ENCODE results near the gene SRC. TPM values are rescaled to one million over a fixed set of nuclear protein-coding genes. Genes with fewer than 3 reads are reported as not detected.
A peak's percentile ranks its signal among the peaks of the same experiment; 100 is the strongest.

The SRC gene
- total RNA-seq, 8 experiments from 2014 or later, result 13.5 to 31.4 (median 17.7) TPM

DNA sequence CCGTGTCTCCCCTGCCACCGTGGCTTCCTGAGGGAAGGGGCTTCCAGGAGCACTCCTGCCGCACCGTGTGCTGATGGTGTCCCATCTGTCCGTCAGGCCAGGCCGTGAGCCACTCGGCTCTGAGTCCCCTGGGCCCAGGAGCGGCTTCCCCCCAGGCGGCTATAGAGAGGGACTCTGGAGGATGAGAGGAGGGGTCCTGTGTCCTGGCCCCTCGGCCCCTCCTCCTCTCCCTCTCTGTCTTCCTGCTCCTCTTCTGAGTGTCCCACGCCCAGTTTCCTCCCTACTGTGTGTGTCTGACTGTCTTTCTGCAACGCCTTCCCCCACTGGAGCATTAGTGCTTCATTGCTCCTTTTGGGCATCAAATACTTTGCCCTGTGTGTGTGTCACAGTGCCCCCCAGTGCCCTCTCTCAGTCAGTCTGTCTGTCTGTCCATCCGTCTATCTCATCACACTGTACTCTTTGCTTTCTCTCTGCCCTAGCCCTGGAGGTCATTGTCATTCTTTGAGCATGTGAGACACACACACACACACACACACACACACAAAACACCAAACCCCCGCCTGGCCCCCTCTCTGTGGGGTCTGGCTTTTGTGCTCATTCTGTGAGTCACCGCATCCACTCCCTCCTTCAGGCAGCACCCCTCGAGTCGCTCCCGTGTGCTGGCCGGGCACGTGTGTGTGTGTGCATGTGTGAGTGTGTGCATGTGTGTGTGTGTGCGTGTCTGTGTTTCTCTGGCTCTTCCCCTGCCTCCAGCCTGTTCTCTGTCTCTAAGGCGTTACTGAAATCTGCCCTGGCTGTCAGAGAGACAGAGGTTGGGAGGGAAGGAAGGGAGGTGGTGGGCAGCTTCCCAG lies 71.9 kb downstream of the SRC start:
- Histone ChIP-seq H3K4me3 (no peak overlapping the region), H3K4me1 (replicated peaks in 1 of 2) (peaks cover 81 to 86% of the 10 kb centered on the region in 2 donors), H3K27ac (no peak overlapping the region)
- ATAC-seq (replicated peaks in 6 of 8), result peak; percentile 22 to 70 (median 39)
- in situ Hi-C loops (cut with MboI; ENCODE audit: low pct_unique_long_range_greater_than_20kb in 2 of 9, low sequenced_read_pairs in 9 of 9, unreplicated experiment in 9 of 9), result no loop called here
- WGBS, 10 experiments, result 17 to 60% (median 20%) methylated on average over 1 to 5 of the region's 22 CpGs; no CpG with 5 or more reads in 3 of the 10 experiments

DNA sequence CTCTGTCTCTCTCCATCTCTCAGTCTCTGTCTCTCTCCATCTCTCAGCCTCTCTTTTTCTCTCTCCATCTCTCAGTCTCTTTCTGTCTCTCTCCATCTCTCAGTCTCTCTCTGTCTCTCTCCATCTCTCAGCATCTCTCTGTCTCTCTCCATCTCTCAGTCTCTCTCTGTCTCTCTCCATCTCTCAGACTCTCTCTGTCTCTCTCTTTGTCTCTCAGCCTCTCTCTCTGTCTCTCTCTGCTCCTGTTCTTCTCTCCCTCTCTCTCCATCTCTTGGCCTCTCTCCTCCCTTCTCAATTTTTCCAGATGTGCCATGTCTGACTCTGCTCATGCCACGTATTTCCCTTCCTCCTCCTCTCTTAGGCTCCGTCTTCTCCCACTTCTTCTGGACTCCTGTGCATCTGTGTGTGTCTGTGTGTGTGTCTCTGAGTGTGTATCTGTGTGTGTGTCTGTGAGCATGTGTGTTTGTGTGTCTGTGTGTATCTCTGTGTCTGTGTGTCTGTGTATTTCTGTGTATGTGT lies 72.7 kb downstream of the SRC start:
- in situ Hi-C loops (cut with MboI; ENCODE audit: low pct_unique_long_range_greater_than_20kb in 2 of 9, low sequenced_read_pairs in 9 of 9, unreplicated experiment in 9 of 9), result no loop called here
- no peak for ATAC-seq (replicated peaks in 6 of 8)
- Histone ChIP-seq H3K4me1 (replicated peaks in 1 of 2) (peaks cover 75 to 79% of the 10 kb centered on the region in 2 donors), H3K4me3 (no peak overlapping the region), H3K27ac (no peak overlapping the region)
- 17 to 100% (median 65%) methylated on average over 1 to 2 of the region's 2 CpGs; no CpG with 5 or more reads in 2 of the 10 experiments for WGBS, 10 experiments

DNA sequence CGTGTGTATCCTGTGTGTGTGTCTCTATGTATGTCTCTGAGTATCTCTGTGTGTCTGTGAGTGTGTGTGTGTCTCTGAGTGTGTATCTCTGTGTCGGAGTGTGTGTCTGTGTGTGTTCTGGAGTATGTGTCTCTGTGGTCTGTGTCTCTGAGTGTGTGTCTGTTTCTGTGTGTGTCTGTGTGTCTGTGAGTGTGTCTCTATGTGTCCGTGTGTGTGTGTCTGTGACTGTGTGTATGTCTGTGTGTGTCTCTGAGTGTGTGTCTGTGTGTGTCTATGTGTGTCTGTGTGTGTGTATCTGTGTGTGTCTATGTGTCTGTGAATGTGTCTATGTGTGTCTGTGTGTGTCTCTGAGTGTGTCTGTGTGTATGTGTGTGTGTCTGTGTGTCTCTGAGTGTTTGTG lies 73.4 kb downstream of the SRC start:
- H3K4me1 ChIP-seq (replicated peaks in 1 of 2), result peaks cover 69 to 72% of the 10 kb centered on the region in 2 donors
- no peak for ATAC-seq (replicated peaks in 6 of 8)

DNA sequence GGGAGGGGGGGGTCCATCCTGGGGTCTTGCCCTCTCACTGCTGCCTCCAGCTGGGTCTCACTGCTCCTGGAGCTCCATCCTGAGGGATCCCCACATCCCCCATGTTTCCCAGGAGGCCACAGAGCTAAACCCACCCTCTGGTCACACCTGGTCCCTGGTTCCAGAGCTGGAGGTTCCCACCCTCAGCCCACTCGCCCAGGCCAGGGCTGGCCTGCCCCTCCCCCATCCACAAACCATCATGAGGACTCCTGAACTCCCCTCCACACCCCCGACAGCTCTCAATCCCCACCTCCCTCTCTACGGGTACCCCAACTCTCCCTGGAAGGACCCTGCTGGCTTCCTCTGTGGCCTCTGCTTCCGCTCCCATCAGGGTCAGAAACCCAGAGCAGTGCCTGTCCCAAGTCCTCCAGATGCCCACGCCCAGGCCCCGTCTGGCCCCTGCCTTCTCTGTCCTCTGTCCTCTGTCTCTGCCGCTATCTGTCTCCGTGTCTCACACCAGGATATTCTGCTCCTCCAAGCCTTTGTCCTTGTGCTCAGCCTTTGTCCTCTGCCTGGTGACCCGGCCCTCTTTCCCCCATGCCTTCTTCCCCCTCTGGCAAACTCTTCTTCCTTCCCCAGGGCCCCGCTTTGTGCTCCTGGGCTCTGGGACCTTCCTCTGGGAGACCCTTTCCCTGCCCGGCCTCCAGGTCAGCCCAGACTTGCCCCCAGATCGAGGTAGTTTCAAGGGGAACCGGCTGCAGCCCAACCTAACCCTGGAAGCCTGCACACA lies 74.0 kb downstream of the SRC start:
- 49% methylated on average over 3 of the region's 13 CpGs; no CpG with 5 or more reads in 9 of the 10 experiments for WGBS, 10 experiments
- Histone ChIP-seq H3K4me3 (no peak overlapping the region), H3K4me1 (replicated peaks in 1 of 2) (peaks cover 62 to 66% of the 10 kb centered on the region in 2 donors), H3K27ac (peak overlapping the region; percentile 1 to 24)
- peak in 1 of 8 experiments; percentile 1 for ATAC-seq (replicated peaks in 6 of 8)
- in situ Hi-C loops (cut with MboI; ENCODE audit: low pct_unique_long_range_greater_than_20kb in 2 of 9, low sequenced_read_pairs in 9 of 9, unreplicated experiment in 9 of 9), result no loop called here

More for the DNA sequence above, 73.4 kb downstream of the SRC start:
- Histone ChIP-seq H3K27ac (peak overlapping the region in 1 of 2 donors; percentile 1), H3K4me3 (no peak overlapping the region)
- in situ Hi-C loops (cut with MboI; ENCODE audit: low pct_unique_long_range_greater_than_20kb in 2 of 9, low sequenced_read_pairs in 9 of 9, unreplicated experiment in 9 of 9), result no loop called here
- 0 to 100% (median 80%) methylated on average over 1 to 2 of the region's 3 CpGs; no CpG with 5 or more reads in 6 of the 10 experiments for WGBS, 10 experiments

DNA sequence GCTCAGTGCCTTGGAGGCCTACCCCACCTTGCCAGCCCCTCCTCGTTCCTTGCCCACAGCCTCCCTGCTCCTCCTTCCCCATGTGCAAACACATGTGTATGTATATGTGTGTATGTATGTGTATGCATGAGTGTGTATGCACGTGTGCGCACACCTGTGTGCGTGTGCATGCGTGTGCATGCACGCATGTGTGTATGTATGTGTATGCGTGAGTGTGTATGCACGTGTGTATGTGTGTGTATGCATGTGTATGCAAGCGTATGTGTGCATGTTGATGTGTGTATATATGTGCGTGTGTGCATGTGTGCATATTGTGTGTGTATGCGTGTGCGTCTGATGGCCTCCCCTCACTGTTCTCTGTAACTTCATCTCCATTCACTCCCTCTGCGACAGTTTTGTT lies 74.7 kb downstream of the SRC start:
- Histone ChIP-seq H3K4me3 (no peak overlapping the region), H3K27ac (peak overlapping the region in 1 of 2 donors; percentile 78), H3K4me1 (replicated peaks in 1 of 2) (peaks cover 56 to 59% of the 10 kb centered on the region in 2 donors)
- no peak for ATAC-seq (replicated peaks in 6 of 8)
- WGBS, 10 experiments, result 80 to 100% (median 90%) methylated on average over 1 to 3 of the region's 13 CpGs; no CpG with 5 or more reads in 5 of the 10 experiments
- in situ Hi-C loops (cut with MboI; ENCODE audit: low pct_unique_long_range_greater_than_20kb in 2 of 9, low sequenced_read_pairs in 9 of 9, unreplicated experiment in 9 of 9), result no loop called here

DNA sequence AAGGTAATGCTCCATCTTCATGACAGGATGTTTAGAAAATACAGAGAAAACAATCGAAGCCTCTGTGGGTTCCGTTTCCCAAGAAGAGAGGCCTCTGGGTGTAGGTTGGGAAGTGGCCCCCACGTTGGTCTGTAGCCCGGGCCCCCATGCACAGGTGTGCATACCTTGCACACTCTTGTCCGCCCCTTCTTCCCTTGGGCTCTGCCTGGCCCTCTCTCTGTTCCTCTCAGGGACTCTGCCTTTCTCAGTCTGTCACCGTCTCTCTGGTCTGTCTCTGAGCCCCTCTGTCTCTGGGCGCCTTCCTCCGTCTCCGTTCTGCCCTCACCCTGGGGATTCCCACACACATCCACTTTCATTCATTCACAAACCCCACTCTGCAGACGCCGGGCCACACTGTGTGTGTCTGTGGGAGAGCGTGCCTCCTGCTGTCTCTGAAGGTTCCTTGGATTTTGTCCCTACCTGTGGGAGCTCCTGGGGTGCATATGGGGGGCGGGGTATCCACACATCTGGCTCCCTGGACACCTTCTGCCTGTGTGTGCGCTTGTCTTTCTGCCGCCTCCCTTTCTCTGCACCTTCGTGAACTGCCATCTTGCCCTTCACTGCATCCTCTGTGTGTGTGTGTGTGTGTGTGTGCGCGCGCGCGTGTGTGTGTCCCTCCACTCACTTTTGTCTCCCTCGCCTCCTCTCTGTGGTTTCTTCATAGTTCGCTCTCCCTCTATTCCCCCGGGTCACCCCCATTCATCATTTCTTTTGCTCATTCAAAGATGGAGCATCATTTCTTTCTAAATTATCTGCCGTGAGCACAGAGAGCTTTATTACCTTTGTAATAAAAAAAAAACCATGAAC lies 75.3 kb downstream of the SRC start:
- 20 to 83% (median 61%) methylated on average over 1 to 10 of the region's 25 CpGs; no CpG with 5 or more reads in 1 of the 10 experiments for WGBS, 10 experiments
- H3K4me3 ChIP-seq, result no peak overlapping the region
- ATAC-seq (replicated peaks in 6 of 8), result peak in 5 of 8 experiments; percentile 8 to 55 (median 39)
- in situ Hi-C loops (cut with MboI; ENCODE audit: low pct_unique_long_range_greater_than_20kb in 2 of 9, low sequenced_read_pairs in 9 of 9, unreplicated experiment in 9 of 9), result no loop called here
- H3K4me1 ChIP-seq (replicated peaks in 1 of 2), result peaks cover 50 to 56% of the 10 kb centered on the region in 2 donors
- H3K27ac ChIP-seq, result peak overlapping the region; percentile 42 to 78

DNA sequence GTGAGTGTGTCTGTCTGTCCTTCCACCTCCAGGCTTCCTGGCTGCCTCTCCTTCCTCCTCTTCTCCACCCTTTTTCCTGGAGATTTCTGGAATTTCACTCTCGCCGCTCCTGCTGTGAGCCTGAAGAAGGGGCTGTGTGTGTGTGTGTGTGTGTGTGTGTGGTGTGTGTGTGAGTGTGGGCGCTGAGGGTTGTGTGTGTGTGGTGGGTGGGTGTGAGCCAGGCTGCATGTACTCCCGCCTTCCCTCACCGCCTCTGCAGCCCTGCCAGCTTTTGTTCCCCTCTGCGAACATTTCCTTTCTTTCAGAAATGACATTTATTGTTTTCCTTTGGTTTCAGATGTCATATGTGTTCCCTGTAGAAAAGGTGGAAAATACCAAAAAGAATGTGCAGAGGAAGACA lies 76.0 kb downstream of the SRC start:
- Histone ChIP-seq H3K27ac (peak overlapping the region; percentile 38 to 78), H3K4me1 (replicated peaks in 1 of 2) (peaks cover 50 to 54% of the 10 kb centered on the region in 2 donors), H3K4me3 (no peak overlapping the region)
- in situ Hi-C loops (cut with MboI; ENCODE audit: low pct_unique_long_range_greater_than_20kb in 2 of 9, low sequenced_read_pairs in 9 of 9, unreplicated experiment in 9 of 9), result no loop called here
- ATAC-seq (replicated peaks in 6 of 8), result peak in 5 of 8 experiments; percentile 41 to 61 (median 45)
- WGBS, 10 experiments, result 0 to 37% (median 22%) methylated on average over 1 to 5 of the region's 6 CpGs; no CpG with 5 or more reads in 4 of the 10 experiments

DNA sequence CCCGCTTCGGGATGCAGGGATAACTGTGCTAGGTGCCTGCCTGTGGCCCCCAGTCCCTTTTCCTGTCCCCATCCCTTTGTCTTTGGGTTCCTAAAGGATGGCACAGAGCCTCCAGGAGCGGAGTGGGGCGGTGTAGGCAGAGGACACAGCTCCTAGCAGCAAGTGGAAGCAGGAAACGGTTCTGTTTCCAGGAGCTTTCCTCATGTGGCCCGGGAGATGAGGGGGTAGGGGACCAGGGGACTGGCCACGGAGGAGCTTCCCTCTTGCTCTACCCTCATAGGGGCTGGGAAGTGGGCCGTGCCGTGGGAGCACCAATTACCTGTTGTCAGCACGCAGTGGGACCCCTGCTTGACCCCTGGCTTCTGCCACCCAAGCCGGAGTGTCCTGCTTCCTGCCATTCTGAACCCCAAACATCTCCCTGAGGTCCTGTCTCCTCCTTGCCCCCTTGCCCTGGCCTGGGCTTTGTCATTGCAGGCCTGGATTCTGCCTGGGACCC lies 76.9 kb downstream of the SRC start:
- Histone ChIP-seq H3K4me3 (no peak overlapping the region), H3K27ac (peak overlapping the region in 1 of 2 donors; percentile 19), H3K4me1 (replicated peaks in 1 of 2) (peaks cover 46 to 48% of the 10 kb centered on the region in 2 donors)
- in situ Hi-C loops (cut with MboI; ENCODE audit: low pct_unique_long_range_greater_than_20kb in 2 of 9, low sequenced_read_pairs in 9 of 9, unreplicated experiment in 9 of 9), result no loop called here
- WGBS, 10 experiments, result 50 to 80% (median 60%) methylated on average over 1 to 4 of the region's 11 CpGs; no CpG with 5 or more reads in 5 of the 10 experiments
- no peak for ATAC-seq (replicated peaks in 6 of 8)

DNA sequence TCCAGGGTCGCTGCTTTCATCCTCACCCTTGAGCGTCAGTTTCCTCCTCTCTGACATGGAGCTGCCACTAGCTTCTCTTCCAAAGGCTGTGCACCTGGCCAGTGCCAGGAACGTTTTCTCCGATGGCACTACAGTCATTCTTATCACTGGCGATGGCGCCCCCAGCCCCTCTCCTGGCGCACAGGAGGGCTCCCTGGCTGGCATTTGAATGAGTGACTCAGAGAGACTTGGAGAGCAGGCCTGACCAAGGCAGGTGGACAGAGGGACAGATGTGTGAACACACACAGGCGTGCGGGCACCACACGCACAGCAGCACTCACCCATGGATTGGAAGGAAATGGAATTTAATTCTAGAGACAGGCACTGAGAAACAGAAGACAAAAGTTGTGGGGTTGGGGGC lies 77.6 kb downstream of the SRC start:
- H3K4me1 ChIP-seq (replicated peaks in 1 of 2), result peaks cover 39 to 41% of the 10 kb centered on the region in 2 donors
- ATAC-seq (replicated peaks in 6 of 8), result no peak
- no peak overlapping the region for H3K27ac ChIP-seq
- no peak overlapping the region for H3K4me3 ChIP-seq
- 38 to 100% (median 89%) methylated on average over 1 to 10 of the region's 10 CpGs; no CpG with 5 or more reads in 2 of the 10 experiments for WGBS, 10 experiments
- in situ Hi-C loops (cut with MboI; ENCODE audit: low pct_unique_long_range_greater_than_20kb in 2 of 9, low sequenced_read_pairs in 9 of 9, unreplicated experiment in 9 of 9), result no loop called here

DNA sequence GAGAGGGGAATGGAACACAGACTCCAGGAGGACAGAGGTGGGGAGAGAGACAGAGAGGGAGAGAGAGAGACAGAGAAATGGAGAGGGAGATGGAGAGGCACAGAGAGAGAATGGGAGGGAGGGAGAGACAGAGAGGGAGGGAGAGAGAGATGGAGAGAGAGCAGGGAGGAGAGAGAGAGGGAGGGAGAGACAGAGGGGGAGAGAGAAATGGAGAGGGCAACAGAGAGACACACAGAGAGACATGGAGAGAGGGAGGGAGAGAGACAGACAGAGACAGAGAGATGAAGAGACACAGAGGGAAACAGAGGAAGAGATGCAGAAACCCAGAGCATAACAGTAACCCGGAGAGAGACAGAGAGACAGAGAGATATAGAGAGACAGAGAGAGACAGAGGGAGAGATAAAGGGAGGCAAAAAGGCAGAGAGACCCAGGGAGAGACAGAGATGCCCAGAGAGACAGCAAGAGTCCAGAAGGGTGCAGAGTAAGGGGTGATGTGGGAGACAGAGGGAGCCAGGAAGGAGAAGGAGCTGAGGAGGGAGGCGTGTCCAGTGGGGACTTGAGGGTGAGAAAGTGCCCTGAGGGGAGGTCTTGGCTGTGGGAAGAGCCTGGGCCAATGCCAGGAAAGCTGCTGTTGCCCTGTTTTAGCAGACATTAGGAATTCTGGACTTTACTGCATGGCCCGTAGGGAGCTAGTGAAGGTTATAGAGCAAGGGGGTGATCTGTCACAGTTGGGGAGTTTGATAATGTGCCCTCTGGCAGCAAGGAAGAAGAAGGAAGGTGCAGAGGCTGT lies 78.3 kb downstream of the SRC start:
- no peak overlapping the region for H3K4me3 ChIP-seq
- WGBS, 10 experiments, result 40 to 100% (median 83%) methylated on average over 1 to 3 of the region's 3 CpGs; no CpG with 5 or more reads in 3 of the 10 experiments
- in situ Hi-C loops (cut with MboI; ENCODE audit: low pct_unique_long_range_greater_than_20kb in 2 of 9, low sequenced_read_pairs in 9 of 9, unreplicated experiment in 9 of 9), result no loop called here
- peak in 1 of 8 experiments; percentile 41 for ATAC-seq (replicated peaks in 6 of 8)
- no peak overlapping the region for H3K27ac ChIP-seq
- H3K4me1 ChIP-seq (replicated peaks in 1 of 2), result peaks cover 37 to 38% of the 10 kb centered on the region in 2 donors

DNA sequence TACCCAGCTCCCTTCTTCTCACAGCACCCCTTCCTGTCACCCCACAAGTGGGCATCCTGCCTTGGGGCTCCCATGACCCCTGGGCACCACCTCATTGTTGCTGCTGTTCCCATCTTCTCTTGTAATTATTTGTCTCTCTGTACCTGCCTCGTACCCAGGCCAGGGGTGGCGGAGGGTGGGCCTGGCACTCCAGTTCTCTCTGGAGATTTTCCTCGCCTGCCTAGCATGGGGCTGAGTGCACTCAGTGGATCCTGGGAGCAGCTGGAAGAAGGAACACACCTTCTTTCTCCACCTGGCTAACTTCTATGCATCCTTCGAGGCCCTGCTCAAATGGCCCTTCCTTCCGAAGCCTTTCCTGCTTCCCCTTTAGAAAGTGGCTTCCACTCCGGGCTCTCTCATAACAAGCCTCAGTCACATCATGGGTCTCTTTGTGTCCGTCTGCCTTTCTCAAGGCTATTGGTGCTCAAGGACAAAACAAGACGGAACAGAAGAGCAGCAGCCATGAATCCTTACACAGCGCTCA lies 79.2 kb downstream of the SRC start:
- H3K4me3 ChIP-seq, result no peak overlapping the region
- ATAC-seq (replicated peaks in 6 of 8), result no peak
- WGBS, 10 experiments, result 34 to 100% (median 84%) methylated on average over 1 to 6 of the region's 9 CpGs; no CpG with 5 or more reads in 2 of the 10 experiments
- in situ Hi-C loops (cut with MboI; ENCODE audit: low pct_unique_long_range_greater_than_20kb in 2 of 9, low sequenced_read_pairs in 9 of 9, unreplicated experiment in 9 of 9), result no loop called here
- H3K27ac ChIP-seq, result no peak overlapping the region
- peaks cover 29 to 31% of the 10 kb centered on the region in 2 donors for H3K4me1 ChIP-seq (replicated peaks in 1 of 2)

Measured in motor neuron (in vitro differentiated cells).